Gastrocnemius medialis (tissue), 4 donors: ENCODE data around the gene XRRA1.

ENCODE experiments used
- POLR2A ChIP-seq, 2 donors: fragments of 450-650 bp; IDR thresholded peaks; one replicate each; pipeline ENCODE4 v1.6.1; 2017; ENCODE audit warnings: antibody characterized with exemption in 2 of 2, mild to moderate bottlenecking in 2 of 2, moderate library complexity in 2 of 2
- TF ChIP-seq, protein P1 (sequence below), 5 experiments: fragments of 450-650 bp in 3 of 5; fragments of 200-600 bp in 2 of 5; sonication (generic) in 2 of 5; IDR thresholded peaks in 4 of 5; conservative IDR thresholded peaks in 1 of 5; 1 replicate in 4 of 5; 2 replicates in 1 of 5; pipeline ENCODE4 v1.5.1; 2016 to 2019; ENCODE audit warnings: antibody characterized with exemption in 5 of 5, mild to moderate bottlenecking in 3 of 5, moderate library complexity in 3 of 5

DNA sequence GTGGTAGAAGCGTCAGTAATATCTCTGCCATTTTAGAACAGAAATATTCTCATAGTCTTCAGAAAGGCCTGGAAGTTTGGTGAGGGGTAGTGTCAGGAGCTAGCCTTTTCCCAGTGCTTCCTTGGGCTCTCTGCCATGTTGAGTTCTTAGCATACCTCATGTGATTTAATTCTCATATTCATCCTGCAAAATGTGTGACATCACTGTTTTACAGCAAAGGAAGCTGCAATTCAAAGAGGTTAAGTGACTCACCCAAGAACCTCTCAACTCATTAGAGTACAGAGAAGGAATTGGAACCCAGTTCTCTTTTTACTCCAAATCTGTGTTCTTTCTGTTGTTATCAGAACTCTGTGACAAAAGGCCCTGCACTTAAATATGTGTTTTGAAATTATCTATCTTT lies 128.1 kb downstream of the XRRA1 start:
- TF ChIP-seq POLR2A (IDR thresholded peaks at IDR 0.05): no peak
- TF ChIP-seq, protein P1, sequence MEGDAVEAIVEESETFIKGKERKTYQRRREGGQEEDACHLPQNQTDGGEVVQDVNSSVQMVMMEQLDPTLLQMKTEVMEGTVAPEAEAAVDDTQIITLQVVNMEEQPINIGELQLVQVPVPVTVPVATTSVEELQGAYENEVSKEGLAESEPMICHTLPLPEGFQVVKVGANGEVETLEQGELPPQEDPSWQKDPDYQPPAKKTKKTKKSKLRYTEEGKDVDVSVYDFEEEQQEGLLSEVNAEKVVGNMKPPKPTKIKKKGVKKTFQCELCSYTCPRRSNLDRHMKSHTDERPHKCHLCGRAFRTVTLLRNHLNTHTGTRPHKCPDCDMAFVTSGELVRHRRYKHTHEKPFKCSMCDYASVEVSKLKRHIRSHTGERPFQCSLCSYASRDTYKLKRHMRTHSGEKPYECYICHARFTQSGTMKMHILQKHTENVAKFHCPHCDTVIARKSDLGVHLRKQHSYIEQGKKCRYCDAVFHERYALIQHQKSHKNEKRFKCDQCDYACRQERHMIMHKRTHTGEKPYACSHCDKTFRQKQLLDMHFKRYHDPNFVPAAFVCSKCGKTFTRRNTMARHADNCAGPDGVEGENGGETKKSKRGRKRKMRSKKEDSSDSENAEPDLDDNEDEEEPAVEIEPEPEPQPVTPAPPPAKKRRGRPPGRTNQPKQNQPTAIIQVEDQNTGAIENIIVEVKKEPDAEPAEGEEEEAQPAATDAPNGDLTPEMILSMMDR (IDR thresholded peaks at IDR 0.05 in 4 of 5, conservative IDR thresholded peaks at IDR 0.05 in 1 of 5): no peak
